CD4-positive, CD25-positive, alpha-beta regulatory T cell (primary cell): ENCODE measurements around the gene PKNOX2. TPM values are rescaled to one million over a fixed set of nuclear protein-coding genes. Genes with fewer than 3 reads are reported as not detected.

Experiments used
- ATAC-seq, 2 donors: fragments of 150-1000 bp; cut with Tn5 transposase; one replicate each; pipeline ENCODE4 v1.10.0; 2021; ENCODE audit warnings: low read depth in 2 of 2, moderate number of reproducible peaks in 2 of 2, moderate library complexity in 1 of 2
- DNase-seq, 3 donors: peaks; one replicate each; pipeline versions ENCODE4 v3.0.0 to v3.0.0-alpha.2; 2012 to 2022; ENCODE audit warnings: mixed read lengths in 1 of 3
- H3K27ac ChIP-seq: one replicate; pipeline ENCODE4 v1.7.0; 2013; ENCODE audit warnings: mild to moderate bottlenecking, low read length; ENCODE audit not compliant: insufficient read depth, poor library complexity, severe bottlenecking
- H3K27me3 ChIP-seq: one replicate; pipeline ENCODE4 v1.7.0; 2013; ENCODE audit warnings: low read length; ENCODE audit not compliant: control insufficient read depth, insufficient read depth
- H3K36me3 ChIP-seq: one replicate; pipeline ENCODE4 v1.7.0; 2013; ENCODE audit warnings: mild to moderate bottlenecking, low read length, moderate library complexity; ENCODE audit not compliant: control insufficient read depth, insufficient read depth
- H3K4me1 ChIP-seq: 2 replicates; pipeline ENCODE4 v1.7.0; 2013; ENCODE audit warnings: mild to moderate bottlenecking, low read length; ENCODE audit not compliant: insufficient read depth, control insufficient read depth, poor library complexity, severe bottlenecking
- H3K4me3 ChIP-seq: one replicate; pipeline ENCODE4 v1.7.0; 2013; ENCODE audit warnings: low read depth, mild to moderate bottlenecking, low read length, moderate library complexity
- H3K9me3 ChIP-seq, 2 experiments: 1 replicate in 1 of 2; 2 replicates in 1 of 2; pipeline ENCODE4 v1.7.0; 2013; ENCODE audit warnings: low read length in 2 of 2, mild to moderate bottlenecking in 1 of 2, moderate library complexity in 1 of 2; ENCODE audit not compliant: control insufficient read depth in 2 of 2
- H3K27ac Mint-ChIP-seq, 3 donors: one replicate each; pipeline ENCODE4 v1.8.0; 2020 to 2022; ENCODE audit warnings: mild to moderate bottlenecking in 3 of 3, mixed read lengths in 3 of 3, moderate library complexity in 2 of 3
- H3K27me3 Mint-ChIP-seq: one replicate; pipeline ENCODE4 v1.8.0; 2022; ENCODE audit warnings: mild to moderate bottlenecking, mixed read lengths
- H3K36me3 Mint-ChIP-seq: one replicate; pipeline ENCODE4 v1.8.0; 2020; ENCODE audit warnings: mixed read lengths
- H3K4me1 Mint-ChIP-seq, 4 donors: one replicate each; pipeline ENCODE4 v1.8.0; 2020 to 2022; ENCODE audit warnings: mixed read lengths in 4 of 4, mild to moderate bottlenecking in 1 of 4
- H3K4me3 Mint-ChIP-seq, 4 donors: one replicate each; pipeline ENCODE4 v1.8.0; 2020 to 2022; ENCODE audit warnings: mild to moderate bottlenecking in 4 of 4, mixed read lengths in 4 of 4, moderate library complexity in 3 of 4
- H3K9me3 Mint-ChIP-seq, 7 donors: one replicate each; pipeline ENCODE4 v1.8.0; 2020 to 2022; ENCODE audit warnings: mixed read lengths in 7 of 7, mild to moderate bottlenecking in 3 of 7, moderate library complexity in 2 of 7
- polyA plus RNA-seq, 4 donors: library from polyadenylated mRNA; unstranded; fragments of 300-500 nt; fragmentation: Illumina TruSeq; gene quantifications; one replicate each; pipeline ENCODE4 v1.2.3, GENCODE V29; 2021
- total RNA-seq: library from RNA; stranded (reverse); gene quantifications from one replicate; pipeline ENCODE4 v1.2.3, GENCODE V29; 2022

PKNOX2 gene
- total and polyA plus RNA-seq, 5 donors from 2014 or later = not detected

GRCh38 chr11:125132071-125132470 lies 32.5 kb upstream of the PKNOX2 start:
- H3K4me3 Mint-ChIP-seq = no peak overlapping the region

GRCh38 chr11:125132596-125132995 lies 32.0 kb upstream of the PKNOX2 start:
- Histone ChIP-seq H3K9me3 (no peaks in the 10 kb centered on the region), H3K4me3 (no peak overlapping the region), H3K27ac (no peak overlapping the region), H3K4me1 (no peaks in the 10 kb centered on the region), H3K27me3 (peaks cover 21% of the 10 kb centered on the region), H3K36me3 (no peaks in the 10 kb centered on the region)
- Mint-ChIP-seq H3K9me3 (peaks cover 0 to 3% (median 0%) of the 10 kb centered on the region in 7 donors), H3K36me3 (no peaks in the 10 kb centered on the region), H3K27me3 (peaks cover 43% of the 10 kb centered on the region), H3K4me3 (no peak overlapping the region), H3K27ac (no peak overlapping the region), H3K4me1 (no peaks in the 10 kb centered on the region)
- ATAC-seq (no peak), DNase-seq (no peak)

More at GRCh38 chr11:125132071-125132470, 32.5 kb upstream of the PKNOX2 start:
- Histone ChIP-seq H3K4me3 (no peak overlapping the region), H3K4me1 (no peaks in the 10 kb centered on the region), H3K27ac (no peak overlapping the region), H3K27me3 (peaks cover 24% of the 10 kb centered on the region), H3K36me3 (no peaks in the 10 kb centered on the region), H3K9me3 (no peaks in the 10 kb centered on the region)
- peaks cover 0 to 3% (median 0%) of the 10 kb centered on the region in 7 donors for H3K9me3 Mint-ChIP-seq
- ATAC-seq = no peak
- no peaks in the 10 kb centered on the region for H3K36me3 Mint-ChIP-seq
- no peak overlapping the region for H3K27ac Mint-ChIP-seq
- no peaks in the 10 kb centered on the region for H3K4me1 Mint-ChIP-seq
- no peak for DNase-seq
- peaks cover 42% of the 10 kb centered on the region for H3K27me3 Mint-ChIP-seq

- no peaks in the 10 kb centered on the region for H3K9me3 ChIP-seq
- Mint-ChIP-seq H3K4me3 (no peak overlapping the region), H3K27ac (no peak overlapping the region), H3K4me1 (no peaks in the 10 kb centered on the region), H3K36me3 (no peaks in the 10 kb centered on the region), H3K9me3 (no peaks in the 10 kb centered on the region), H3K27me3 (peaks cover 35% of the 10 kb centered on the region)
- H3K4me3 ChIP-seq = no peak overlapping the region
- no peaks in the 10 kb centered on the region for H3K36me3 ChIP-seq
- ATAC-seq (no peak), DNase-seq (no peak)
- H3K27me3 ChIP-seq = peaks cover 23% of the 10 kb centered on the region
- no peaks in the 10 kb centered on the region for H3K4me1 ChIP-seq
- H3K27ac ChIP-seq = no peak overlapping the region
These were observed 28.6 kb upstream of the PKNOX2 start for GRCh38 chr11:125136001-125136400.

- no peaks in the 10 kb centered on the region for H3K36me3 Mint-ChIP-seq
- Histone ChIP-seq H3K27me3 (peaks cover 16% of the 10 kb centered on the region), H3K27ac (no peak overlapping the region), H3K4me1 (peaks cover 5% of the 10 kb centered on the region), H3K9me3 (no peaks in the 10 kb centered on the region), H3K4me3 (no peak overlapping the region), H3K36me3 (no peaks in the 10 kb centered on the region)
- DNase-seq (no peak), ATAC-seq (no peak)
- H3K4me3 Mint-ChIP-seq = no peak overlapping the region
- H3K4me1 Mint-ChIP-seq = peaks cover 2 to 5% (median 4%) of the 10 kb centered on the region in 4 donors
- H3K9me3 Mint-ChIP-seq = no peaks in the 10 kb centered on the region
- H3K27ac Mint-ChIP-seq = no peak overlapping the region
- peaks cover 47% of the 10 kb centered on the region for H3K27me3 Mint-ChIP-seq
These were observed 25.6 kb upstream of the PKNOX2 start for GRCh38 chr11:125138966-125139365.

- Histone ChIP-seq H3K36me3 (no peaks in the 10 kb centered on the region), H3K27ac (no peak overlapping the region), H3K4me3 (no peak overlapping the region), H3K4me1 (peaks cover 5% of the 10 kb centered on the region), H3K27me3 (peaks cover 15% of the 10 kb centered on the region), H3K9me3 (no peaks in the 10 kb centered on the region)
- no peak for DNase-seq
- H3K27me3 Mint-ChIP-seq = peaks cover 43% of the 10 kb centered on the region
- H3K4me1 Mint-ChIP-seq = peaks cover 2 to 5% (median 4%) of the 10 kb centered on the region in 4 donors
- no peaks in the 10 kb centered on the region for H3K36me3 Mint-ChIP-seq
- no peak overlapping the region for H3K4me3 Mint-ChIP-seq
- no peaks in the 10 kb centered on the region for H3K9me3 Mint-ChIP-seq
- ATAC-seq = no peak
- no peak overlapping the region for H3K27ac Mint-ChIP-seq
These were observed 24.8 kb upstream of the PKNOX2 start for GRCh38 chr11:125139778-125140177.

GRCh38 chr11:125140233-125140632 lies 24.3 kb upstream of the PKNOX2 start:
- H3K36me3 Mint-ChIP-seq = no peaks in the 10 kb centered on the region
- Histone ChIP-seq H3K36me3 (no peaks in the 10 kb centered on the region), H3K9me3 (no peaks in the 10 kb centered on the region), H3K4me1 (peaks cover 5% of the 10 kb centered on the region), H3K27me3 (peaks cover 12% of the 10 kb centered on the region), H3K4me3 (no peak overlapping the region), H3K27ac (no peak overlapping the region)
- DNase-seq (no peak), ATAC-seq (no peak)
- H3K4me1 Mint-ChIP-seq = peaks cover 2 to 5% (median 4%) of the 10 kb centered on the region in 4 donors
- H3K27me3 Mint-ChIP-seq = peaks cover 38% of the 10 kb centered on the region
- H3K27ac Mint-ChIP-seq = no peak overlapping the region
- no peak overlapping the region for H3K4me3 Mint-ChIP-seq
- no peaks in the 10 kb centered on the region for H3K9me3 Mint-ChIP-seq

GRCh38 chr11:125141178-125141577 lies 23.4 kb upstream of the PKNOX2 start:
- Mint-ChIP-seq H3K4me3 (no peak overlapping the region), H3K4me1 (peaks cover 2 to 5% (median 4%) of the 10 kb centered on the region in 4 donors), H3K27me3 (peaks cover 36% of the 10 kb centered on the region), H3K9me3 (no peaks in the 10 kb centered on the region), H3K36me3 (no peaks in the 10 kb centered on the region), H3K27ac (no peak overlapping the region)
- Histone ChIP-seq H3K27me3 (peaks cover 10% of the 10 kb centered on the region), H3K9me3 (no peaks in the 10 kb centered on the region), H3K36me3 (no peaks in the 10 kb centered on the region), H3K27ac (no peak overlapping the region), H3K4me3 (no peak overlapping the region), H3K4me1 (peaks cover 5% of the 10 kb centered on the region)
- DNase-seq = no peak
- ATAC-seq = no peak

GRCh38 chr11:125141686-125142535 lies 22.6 kb upstream of the PKNOX2 start:
- Histone ChIP-seq H3K4me3 (no peak overlapping the region), H3K36me3 (no peaks in the 10 kb centered on the region), H3K9me3 (no peaks in the 10 kb centered on the region), H3K4me1 (peaks cover 5% of the 10 kb centered on the region), H3K27me3 (peaks cover 8% of the 10 kb centered on the region), H3K27ac (no peak overlapping the region)
- no peaks in the 10 kb centered on the region for H3K9me3 Mint-ChIP-seq
- peaks cover 38% of the 10 kb centered on the region for H3K27me3 Mint-ChIP-seq
- DNase-seq (peak; percentile 21 to 46 (median 40)), ATAC-seq (peak; percentile 73 to 83)
- peak overlapping the region in 1 of 3 donors; percentile 39 for H3K27ac Mint-ChIP-seq
- no peaks in the 10 kb centered on the region for H3K36me3 Mint-ChIP-seq
- H3K4me3 Mint-ChIP-seq = no peak overlapping the region
- H3K4me1 Mint-ChIP-seq = peaks cover 2 to 5% (median 4%) of the 10 kb centered on the region in 4 donors
